GM12878 (cell line): ENCODE measurements around the gene OLFML2A. TPM values are rescaled to one million over a fixed set of nuclear protein-coding genes. Genes with fewer than 3 reads are reported as not detected.
A peak's percentile ranks its signal among the peaks of the same experiment; 100 is the strongest.

ENCODE experiments used
- BMI1 ChIP-seq: fragments of 450-650 bp; IDR thresholded peaks from 2 replicates; pipeline ENCODE4 v1.6.1; 2016; ENCODE audit warnings: mild to moderate bottlenecking, moderate library complexity, borderline replicate concordance
- CBX5 ChIP-seq: sonication (generic); IDR thresholded peaks from 2 replicates; pipeline ENCODE4 v1.6.1; 2016; ENCODE audit warnings: low read depth, moderate library complexity, mild to moderate bottlenecking, inconsistent platforms
- CREM ChIP-seq: IDR thresholded peaks from 2 replicates; pipeline ENCODE4 v1.6.1; 2014; ENCODE audit warnings: antibody characterized with exemption, low read depth
- JUNB ChIP-seq: IDR thresholded peaks from 2 replicates; pipeline ENCODE4 v1.6.1; 2016; ENCODE audit warnings: antibody characterized with exemption, mild to moderate bottlenecking
- KLF5 ChIP-seq: fragments of 450-650 bp; IDR thresholded peaks from 2 replicates; pipeline ENCODE4 v1.6.1; 2014; ENCODE audit warnings: mild to moderate bottlenecking; ENCODE audit not compliant: partially characterized antibody
- MYC ChIP-seq: IDR thresholded peaks from 2 replicates; pipeline ENCODE4 v1.6.1; 2011; ENCODE audit warnings: mild to moderate bottlenecking, low read length, moderate library complexity, inconsistent platforms; ENCODE audit not compliant: insufficient read depth, insufficient replicate concordance, insufficient read length, severe bottlenecking
- NFIC ChIP-seq: IDR thresholded peaks from 2 replicates; pipeline ENCODE4 v1.6.1; 2012; ENCODE audit warnings: low read depth, mild to moderate bottlenecking, inconsistent platforms, low read length, moderate library complexity
- NFYA ChIP-seq: IDR thresholded peaks from 2 replicates; pipeline ENCODE4 v1.6.1; 2011; ENCODE audit warnings: low read depth, mild to moderate bottlenecking, low read length, improper control_type of control experiment, borderline replicate concordance
- NR2C1 ChIP-seq: fragments of 450-650 bp; IDR thresholded peaks from 2 replicates; pipeline ENCODE4 v1.6.1; 2017; ENCODE audit warnings: antibody characterized with exemption, mild to moderate bottlenecking, moderate library complexity
- POLR2AphosphoS5 ChIP-seq: IDR thresholded peaks from 2 replicates; pipeline ENCODE4 v1.6.1; 2011; ENCODE audit warnings: mild to moderate bottlenecking, low read length, inconsistent platforms
- RBBP5 ChIP-seq: fragments of 200-600 bp; sonication (generic); conservative IDR thresholded peaks from 2 replicates; pipeline ENCODE4 v1.6.1; 2016
- RFX5 ChIP-seq: IDR thresholded peaks from 2 replicates; pipeline ENCODE4 v1.6.1; 2011; ENCODE audit warnings: low read depth, low read length, improper control_type of control experiment
- SP1 ChIP-seq: IDR thresholded peaks from one replicate; pipeline ENCODE4 v1.6.1; 2011; ENCODE audit warnings: low read depth, low read length
- SPI1 ChIP-seq: IDR thresholded peaks from 2 replicates; pipeline ENCODE4 v1.6.1; 2011; ENCODE audit warnings: low read depth, mild to moderate bottlenecking, low read length, moderate library complexity, borderline replicate concordance; ENCODE audit not compliant: insufficient read depth
- SRF ChIP-seq, 2 experiments: IDR thresholded peaks; 2 replicates each; pipeline ENCODE4 v1.6.1; 2011; ENCODE audit warnings: low read depth in 2 of 2, low read length in 2 of 2, mild to moderate bottlenecking in 1 of 2, moderate library complexity in 1 of 2
- STAT1 ChIP-seq: fragments of 450-650 bp; conservative IDR thresholded peaks from 2 replicates; pipeline ENCODE4 v1.6.1; 2014; ENCODE audit warnings: antibody characterized with exemption, mild to moderate bottlenecking
- SUPT20H ChIP-seq: IDR thresholded peaks from 2 replicates; pipeline ENCODE4 v1.6.1; 2011; ENCODE audit warnings: low read depth, mild to moderate bottlenecking, low read length, moderate library complexity, borderline replicate concordance; ENCODE audit not compliant: control insufficient read depth
- USF2 ChIP-seq: IDR thresholded peaks from 2 replicates; pipeline ENCODE4 v1.6.1; 2011; ENCODE audit warnings: low read depth, low read length, improper control_type of control experiment, borderline replicate concordance
- ZNF592 ChIP-seq: fragments of 450-650 bp; IDR thresholded peaks from 2 replicates; pipeline ENCODE4 v1.6.1; 2017; ENCODE audit warnings: mild to moderate bottlenecking, moderate library complexity
- ZSCAN29 ChIP-seq: fragments of 450-650 bp; IDR thresholded peaks from 2 replicates; pipeline ENCODE4 v1.6.1; 2017; ENCODE audit warnings: mild to moderate bottlenecking, moderate library complexity
- polyA plus RNA-seq, 11 experiments: library from polyadenylated mRNA; depleted of rRNA in 4 of 11; unstranded in 6 of 11; stranded (reverse) in 5 of 11; fragments of >200 nt; fragmentation: Nextera tagmentation in 4 of 11; fragmentation: Illumina TruSeq in 1 of 11; extraction: Ambion mirVana in 4 of 11; extraction: Trizol in 1 of 11; gene quantifications; 1 replicate in 1 of 11; 2 replicates in 10 of 11; pipeline versions ENCODE4 v1.2.1 to v1.2.3, GENCODE V29; 2011 to 2016; ENCODE audit warnings: inconsistent platforms in 2 of 11, missing spikeins in 2 of 11, low read depth in 1 of 11
- total RNA-seq, 4 experiments: library from RNA; depleted of rRNA in 3 of 4; stranded (reverse); fragments of >200 nt in 3 of 4; fragmentation: Illumina TruSeq in 1 of 4; extraction: Trizol in 1 of 4; gene quantifications; 2 replicates each; pipeline versions ENCODE4 v1.2.1 to v1.2.3, GENCODE V29; 2013 to 2021
- TF ChIP-seq, protein P1 (sequence below): fragments of 450-650 bp; formaldehyde crosslinking; IDR thresholded peaks from 2 replicates; pipeline ENCODE4 v1.5.0; 2022; ENCODE audit warnings: mild to moderate bottlenecking, missing genetic modification characterization

OLFML2A gene
- total and polyA plus RNA-seq, 10 of the 15 experiments (the other 5 are each of a cell fraction or from before 2014, with no cell fraction given) = 0.02 to 0.13 (median 0.10) TPM; not detected in 4

DNA sequence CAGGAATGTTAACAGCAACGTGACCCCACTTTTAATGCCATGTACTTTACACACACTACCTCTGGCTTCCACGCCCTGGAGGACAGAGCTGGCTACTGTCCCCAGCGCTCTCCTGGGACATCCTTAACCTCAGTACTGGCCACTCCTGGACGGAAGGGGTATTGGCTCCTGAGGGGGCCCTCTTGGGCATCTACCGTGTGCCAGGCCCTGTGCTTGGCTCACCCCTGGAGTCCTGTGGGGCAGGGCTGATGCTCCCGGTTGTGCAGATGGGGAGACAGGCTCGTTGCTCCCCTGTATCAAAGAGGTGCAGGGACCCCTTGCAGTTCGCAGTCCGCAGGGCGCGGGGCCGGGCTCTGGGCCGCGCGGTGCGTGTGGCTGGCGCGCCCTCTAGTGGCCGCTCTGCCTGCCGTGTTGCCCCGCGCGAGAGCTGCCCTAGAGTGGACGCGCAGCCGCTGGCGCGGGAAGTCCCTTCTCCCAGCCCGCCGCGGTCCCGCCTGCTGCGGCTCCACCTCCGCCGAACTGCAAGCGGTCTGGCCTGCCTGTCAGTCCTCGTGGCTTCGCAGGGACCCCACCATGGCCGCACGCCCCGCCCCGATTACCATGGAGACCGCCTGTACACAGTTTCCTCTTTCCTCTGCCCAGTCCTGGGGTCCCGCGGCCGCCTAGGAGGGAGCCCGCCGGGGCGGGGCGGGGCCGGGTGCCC lies 76.0 kb downstream of the OLFML2A start, which contains the start of gene WDR38 (continued):
- TF ChIP-seq MYC (no peak), STAT1 (no peak), CBX5 (no peak), BMI1 (no peak), ZNF592 (peak; percentile 82; the same call in 1 of the 2 replicates), JUNB (no peak), CREM (no peak), RBBP5 (no peak), RFX5 (peak; percentile 37; the same call in 1 of the 2 replicates), ZSCAN29 (no peak), NFIC (no peak), USF2 (no peak), NR2C1 (no peak), SP1 (no peak), KLF5 (no peak), NFYA (no peak), POLR2AphosphoS5 (no peak), SRF (IDR thresholded peaks at IDR 0.05; ENCODE audit: low read depth in 2 of 2, low read length in 2 of 2) (no peak), SPI1 (no peak), SUPT20H (no peak)
- TF ChIP-seq, protein P1, sequence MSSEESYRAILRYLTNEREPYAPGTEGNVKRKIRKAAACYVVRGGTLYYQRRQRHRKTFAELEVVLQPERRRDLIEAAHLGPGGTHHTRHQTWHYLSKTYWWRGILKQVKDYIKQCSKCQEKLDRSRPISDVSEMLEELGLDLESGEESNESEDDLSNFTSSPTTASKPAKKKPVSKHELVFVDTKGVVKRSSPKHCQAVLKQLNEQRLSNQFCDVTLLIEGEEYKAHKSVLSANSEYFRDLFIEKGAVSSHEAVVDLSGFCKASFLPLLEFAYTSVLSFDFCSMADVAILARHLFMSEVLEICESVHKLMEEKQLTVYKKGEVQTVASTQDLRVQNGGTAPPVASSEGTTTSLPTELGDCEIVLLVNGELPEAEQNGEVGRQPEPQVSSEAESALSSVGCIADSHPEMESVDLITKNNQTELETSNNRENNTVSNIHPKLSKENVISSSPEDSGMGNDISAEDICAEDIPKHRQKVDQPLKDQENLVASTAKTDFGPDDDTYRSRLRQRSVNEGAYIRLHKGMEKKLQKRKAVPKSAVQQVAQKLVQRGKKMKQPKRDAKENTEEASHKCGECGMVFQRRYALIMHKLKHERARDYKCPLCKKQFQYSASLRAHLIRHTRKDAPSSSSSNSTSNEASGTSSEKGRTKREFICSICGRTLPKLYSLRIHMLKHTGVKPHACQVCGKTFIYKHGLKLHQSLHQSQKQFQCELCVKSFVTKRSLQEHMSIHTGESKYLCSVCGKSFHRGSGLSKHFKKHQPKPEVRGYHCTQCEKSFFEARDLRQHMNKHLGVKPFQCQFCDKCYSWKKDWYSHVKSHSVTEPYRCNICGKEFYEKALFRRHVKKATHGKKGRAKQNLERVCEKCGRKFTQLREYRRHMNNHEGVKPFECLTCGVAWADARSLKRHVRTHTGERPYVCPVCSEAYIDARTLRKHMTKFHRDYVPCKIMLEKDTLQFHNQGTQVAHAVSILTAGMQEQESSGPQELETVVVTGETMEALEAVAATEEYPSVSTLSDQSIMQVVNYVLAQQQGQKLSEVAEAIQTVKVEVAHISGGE = no peak
